Transverse colon (tissue), 4 donors: ENCODE measurements around the gene LRRC23. TPM values are rescaled to one million over a fixed set of nuclear protein-coding genes. Genes with fewer than 3 reads are reported as not detected.
"Not testable (repeated sequence)": the region's sequence is repeated elsewhere in the genome, so short reads cannot be mapped to it uniquely, and the experiment has no call there.

ENCODE experiments used
- DNase-seq: peaks from one replicate; pipeline ENCODE4 v3.0.0-alpha.2; 2019
- H3K27ac ChIP-seq, 4 donors: fragments of 200-600 bp; sonication (generic); 2 replicates each; pipeline ENCODE4 v1.5.1; 2016 to 2018; ENCODE audit warnings: inconsistent platforms in 4 of 4
- H3K27me3 ChIP-seq: fragments of 200-600 bp; sonication (generic); 2 replicates; pipeline ENCODE4 v1.5.1; 2017; ENCODE audit warnings: inconsistent platforms
- H3K36me3 ChIP-seq, 4 donors: fragments of 200-600 bp; sonication (generic); 2 replicates each; pipeline ENCODE4 v1.5.1; 2017 to 2019; ENCODE audit warnings: inconsistent platforms in 4 of 4
- H3K4me1 ChIP-seq, 4 donors: fragments of 200-600 bp; sonication (generic); 2 replicates each; pipeline ENCODE4 v1.5.1; 2017 to 2020; ENCODE audit warnings: inconsistent platforms in 4 of 4
- H3K4me3 ChIP-seq, 4 donors: fragments of 200-600 bp; sonication (generic); 1 replicate in 1 of 4; 2 replicates in 3 of 4; pipeline versions ENCODE4 v1.5.1 to v1.6.1; 2017 to 2019; ENCODE audit warnings: inconsistent platforms in 4 of 4
- H3K9me3 ChIP-seq, 2 donors: fragments of 200-600 bp; sonication (generic); 2 replicates each; pipeline ENCODE4 v1.5.1; 2017 to 2019; ENCODE audit warnings: inconsistent platforms in 2 of 2
- EP300 ChIP-seq: sonication (generic); formaldehyde crosslinking; IDR thresholded peaks from one replicate; pipeline ENCODE4 v1.6.1; 2017; ENCODE audit warnings: antibody characterized with exemption, low read depth
- POLR2A ChIP-seq: fragments of 450-650 bp; IDR thresholded peaks from one replicate; pipeline ENCODE4 v1.6.1; 2016; ENCODE audit warnings: antibody characterized with exemption, mild to moderate bottlenecking, moderate library complexity
- POLR2AphosphoS5 ChIP-seq, 3 donors: sonication (generic); formaldehyde crosslinking; IDR thresholded peaks; one replicate each; pipeline ENCODE4 v1.6.1; 2016; ENCODE audit warnings: antibody characterized with exemption in 3 of 3
- WGBS, 2 donors: methylation state at CpG; one replicate each; pipeline ENCODE4 v1.1.5; 2018; ENCODE audit warnings: low coverage in 1 of 2; 5-methylcytosine and 5-hydroxymethylcytosine counted together
- in situ Hi-C, 4 donors: fragments of 200-750 bp; cut with MboI; loops; one replicate each; pipeline versions ENCODE4 v1.15.0 to v1.15.1; 2017; ENCODE audit warnings: low sequenced_read_pairs in 3 of 4, low pct_ligation_motif_present in 1 of 4, low pct_unique_long_range_greater_than_20kb in 1 of 4
- intact Hi-C: fragments of 100-400 bp; cut with DNase I; formaldehyde crosslinking; loops from one replicate; pipeline ENCODE4 v1.15.1; 2023; ENCODE audit warnings: low total_unique reads
- total RNA-seq, 4 donors: library from RNA; depleted of rRNA; stranded (reverse); fragments of >200 nt; gene quantifications; one replicate each; pipeline ENCODE4 v1.1.0, GENCODE V29; 2016
- TF ChIP-seq, protein P1 (sequence below), 5 experiments: fragments of 200-600 bp in 3 of 5; fragments of 450-650 bp in 2 of 5; sonication (generic) in 3 of 5; IDR thresholded peaks; 1 replicate in 2 of 5; 2 replicates in 3 of 5; pipeline ENCODE4 v1.5.1; 2016 to 2017; ENCODE audit warnings: antibody characterized with exemption in 5 of 5, inconsistent platforms in 3 of 5, mild to moderate bottlenecking in 2 of 5, moderate library complexity in 1 of 5

Gene LRRC23
- total RNA-seq, 4 donors from 2014 or later = 0.60 to 11.3 (median 5.9) TPM; not detected in 1

DNA sequence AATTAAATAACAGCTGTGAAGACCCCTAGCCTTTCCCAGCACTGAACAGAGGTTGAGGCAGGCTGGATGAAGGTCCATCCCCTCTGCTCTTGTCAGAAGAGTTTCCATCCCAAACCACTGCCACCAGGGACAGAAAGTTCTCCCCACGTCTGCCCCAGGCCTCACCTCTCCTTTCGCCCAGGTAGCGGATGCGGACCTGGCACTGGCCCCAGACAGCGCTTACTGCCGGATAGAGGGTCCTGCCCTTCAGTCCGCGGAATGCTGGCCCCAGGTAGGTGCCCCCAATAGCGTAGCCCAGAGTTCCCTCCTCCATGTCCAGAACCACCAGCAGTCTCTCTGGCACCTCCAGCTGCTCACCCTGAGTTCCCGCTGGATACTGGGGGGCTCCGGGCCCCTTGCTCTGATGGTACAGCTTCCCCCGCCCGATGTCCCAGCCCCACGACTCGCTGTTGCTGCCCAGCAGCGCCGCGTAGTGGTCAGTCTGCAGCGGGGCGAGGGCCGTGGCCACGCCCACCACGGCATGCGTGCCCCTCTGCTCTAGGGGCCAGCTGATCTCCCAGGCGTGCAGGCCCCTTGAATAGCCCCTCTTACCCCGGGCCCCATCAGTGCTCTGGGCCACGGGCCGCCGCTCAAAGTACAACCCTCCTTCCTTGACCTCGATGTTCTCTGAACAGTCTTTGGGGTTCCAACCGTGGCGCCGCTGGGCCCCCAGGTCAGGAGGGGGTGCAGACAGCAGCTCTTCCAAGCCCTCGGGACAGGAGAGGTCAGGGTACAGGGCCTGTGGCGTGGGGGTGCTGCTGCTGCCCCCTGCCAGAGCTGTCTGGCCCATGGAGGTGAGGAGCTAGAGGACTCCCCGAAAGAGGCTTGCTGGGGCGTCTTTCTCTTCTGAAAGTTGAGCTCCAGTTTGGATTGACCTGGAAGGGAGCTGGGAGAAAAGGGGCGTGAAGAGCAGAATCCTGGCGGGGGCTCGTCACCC lies 32.3 kb upstream of the LRRC23 start:
- 0 to 4% methylated on average over 7 to 32 of the region's 40 CpGs for WGBS, 2 donors
- peak overlapping the region; percentile 89 to 99 (median 92) for H3K27ac ChIP-seq
- intact Hi-C loops (loop anchor here (5.0 kb wide), 1 partner anchor 65 kb away; no protein-coding TSS in a partner anchor), in situ Hi-C loops (no loop called here)
- H3K9me3 ChIP-seq = no peaks in the 10 kb centered on the region
- peaks cover 0 to 10% (median 5%) of the 10 kb centered on the region in 4 donors for H3K36me3 ChIP-seq
- H3K4me3 ChIP-seq = peak overlapping the region; percentile 51 to 81 (median 68)
- TF ChIP-seq, protein P1, sequence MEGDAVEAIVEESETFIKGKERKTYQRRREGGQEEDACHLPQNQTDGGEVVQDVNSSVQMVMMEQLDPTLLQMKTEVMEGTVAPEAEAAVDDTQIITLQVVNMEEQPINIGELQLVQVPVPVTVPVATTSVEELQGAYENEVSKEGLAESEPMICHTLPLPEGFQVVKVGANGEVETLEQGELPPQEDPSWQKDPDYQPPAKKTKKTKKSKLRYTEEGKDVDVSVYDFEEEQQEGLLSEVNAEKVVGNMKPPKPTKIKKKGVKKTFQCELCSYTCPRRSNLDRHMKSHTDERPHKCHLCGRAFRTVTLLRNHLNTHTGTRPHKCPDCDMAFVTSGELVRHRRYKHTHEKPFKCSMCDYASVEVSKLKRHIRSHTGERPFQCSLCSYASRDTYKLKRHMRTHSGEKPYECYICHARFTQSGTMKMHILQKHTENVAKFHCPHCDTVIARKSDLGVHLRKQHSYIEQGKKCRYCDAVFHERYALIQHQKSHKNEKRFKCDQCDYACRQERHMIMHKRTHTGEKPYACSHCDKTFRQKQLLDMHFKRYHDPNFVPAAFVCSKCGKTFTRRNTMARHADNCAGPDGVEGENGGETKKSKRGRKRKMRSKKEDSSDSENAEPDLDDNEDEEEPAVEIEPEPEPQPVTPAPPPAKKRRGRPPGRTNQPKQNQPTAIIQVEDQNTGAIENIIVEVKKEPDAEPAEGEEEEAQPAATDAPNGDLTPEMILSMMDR (IDR thresholded peaks at IDR 0.05) = peak; percentile 93 to 98 (median 97)
- no peak for TF ChIP-seq EP300
- TF ChIP-seq POLR2AphosphoS5 (IDR thresholded peaks at IDR 0.05) = peak; percentile 14 to 82 (median 59)
- no peaks in the 10 kb centered on the region for H3K27me3 ChIP-seq
- peaks cover 24 to 51% (median 43%) of the 10 kb centered on the region in 4 donors for H3K4me1 ChIP-seq
- peak; percentile 91 for DNase-seq

DNA sequence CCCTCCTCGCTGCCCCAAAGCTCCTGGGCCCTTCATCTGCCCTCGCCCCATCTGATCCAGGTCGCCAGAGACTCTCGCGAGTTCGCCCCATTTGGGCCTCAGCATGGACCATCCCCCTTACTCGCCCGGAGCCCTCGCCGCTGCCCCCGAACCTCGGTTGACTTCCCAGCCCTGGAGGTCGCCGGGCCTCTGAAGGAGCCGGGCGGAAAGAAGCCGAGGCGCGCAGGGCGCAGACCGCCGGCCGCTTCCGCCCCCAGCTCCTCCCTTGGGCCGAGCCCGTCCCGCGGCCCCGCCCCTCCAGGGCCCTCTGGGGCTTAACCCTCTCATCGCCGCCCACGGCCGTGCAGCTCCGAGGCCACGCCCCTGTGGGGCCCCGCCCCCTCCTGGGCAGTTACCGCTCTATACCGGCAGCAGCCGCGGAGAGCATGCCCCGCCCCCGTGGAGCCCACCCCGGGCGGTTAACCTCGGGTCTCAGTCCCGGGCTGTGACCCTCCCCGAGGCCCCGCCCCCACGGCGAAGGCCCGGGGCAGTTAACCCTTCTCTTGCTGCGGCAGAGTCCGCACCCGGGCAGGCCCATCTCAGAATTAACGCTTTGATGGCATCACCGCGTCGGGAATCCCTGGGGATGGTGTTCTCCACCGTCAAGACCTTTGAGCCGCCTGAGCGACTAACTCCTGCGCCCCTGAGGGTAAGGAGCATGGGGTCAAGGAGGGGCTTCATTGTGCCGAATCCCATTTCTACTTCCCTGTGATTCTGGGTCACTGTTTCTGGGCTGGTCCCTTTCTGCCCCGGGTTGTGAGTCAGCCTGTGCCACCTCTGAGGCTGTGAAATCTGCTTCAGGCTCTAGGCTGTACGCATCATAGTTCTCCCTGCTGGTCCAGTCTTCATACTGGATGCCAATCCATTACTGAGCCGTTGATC lies 31.3 kb upstream of the LRRC23 start, which contains the start of gene SPSB2:
SPSB2 (minus strand) TSS at position 210 of the 921 bp plus-strand sequence. CDS start 402 bp downstream, outside the sequence.
- Histone ChIP-seq H3K27ac (peak within 1 kb of the TSS; percentile 89 to 99 (median 92)), H3K27me3 (no peaks in the 10 kb centered on the region), H3K4me1 (peaks cover 23 to 49% (median 41%) of the 10 kb centered on the region in 4 donors), H3K36me3 (peaks cover 0 to 10% (median 5%) of the 10 kb centered on the region in 4 donors), H3K4me3 (peak within 1 kb of the TSS; percentile 58 to 81 (median 69)), H3K9me3 (no peaks in the 10 kb centered on the region)
- in situ Hi-C loops = no loop called here
- intact Hi-C loops = loop anchor here (5.0 kb wide), 1 partner anchor 64 kb away; no protein-coding TSS in a partner anchor
- DNase-seq = peak; percentile 99
- peak; percentile 83 for TF ChIP-seq POLR2A
- TF ChIP-seq EP300 = no peak
- peak; percentile 81 to 91 (median 88) for TF ChIP-seq POLR2AphosphoS5 (IDR thresholded peaks at IDR 0.05)
- TF ChIP-seq, protein P1 (IDR thresholded peaks at IDR 0.05) = peak in 1 of 5 experiments; percentile 2
- WGBS, 2 donors = 0 to 20% methylated on average over 1 to 21 of the region's 66 CpGs

DNA sequence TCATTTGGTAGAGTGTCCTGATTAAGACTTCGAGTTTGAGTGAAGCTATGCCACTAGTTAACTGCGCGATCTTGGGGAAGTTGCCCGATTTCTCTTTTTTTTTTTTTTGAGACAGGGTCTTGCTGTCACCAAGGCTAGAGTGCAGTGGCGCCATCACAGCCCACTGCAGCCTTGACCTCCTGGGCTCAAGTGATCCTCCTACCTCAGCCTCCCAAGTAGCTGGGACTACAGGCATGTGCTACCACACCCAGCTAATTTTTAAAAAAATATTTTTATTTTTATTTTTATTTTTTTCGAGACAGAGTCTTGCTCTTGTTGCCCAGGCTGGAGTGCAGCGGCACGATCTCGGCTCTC lies 30.6 kb upstream of the LRRC23 start:
- in situ Hi-C loops, H3K27me3 ChIP-seq, DNase-seq, H3K9me3 ChIP-seq: not testable (repeated sequence)
- Histone ChIP-seq H3K27ac (peak overlapping the region; percentile 89 to 99 (median 92)), H3K36me3 (peaks cover 0 to 10% (median 5%) of the 10 kb centered on the region in 4 donors), H3K4me1 (peaks cover 17 to 42% (median 35%) of the 10 kb centered on the region in 4 donors), H3K4me3 (peak overlapping the region in 3 of 4 donors; percentile 58 to 81 (median 77))
- WGBS, 2 donors = 48 to 51% methylated on average over 8 to 9 of the region's 9 CpGs
- intact Hi-C loops = loop anchor here (5.0 kb wide), 1 partner anchor 63 kb away; no protein-coding TSS in a partner anchor

DNA sequence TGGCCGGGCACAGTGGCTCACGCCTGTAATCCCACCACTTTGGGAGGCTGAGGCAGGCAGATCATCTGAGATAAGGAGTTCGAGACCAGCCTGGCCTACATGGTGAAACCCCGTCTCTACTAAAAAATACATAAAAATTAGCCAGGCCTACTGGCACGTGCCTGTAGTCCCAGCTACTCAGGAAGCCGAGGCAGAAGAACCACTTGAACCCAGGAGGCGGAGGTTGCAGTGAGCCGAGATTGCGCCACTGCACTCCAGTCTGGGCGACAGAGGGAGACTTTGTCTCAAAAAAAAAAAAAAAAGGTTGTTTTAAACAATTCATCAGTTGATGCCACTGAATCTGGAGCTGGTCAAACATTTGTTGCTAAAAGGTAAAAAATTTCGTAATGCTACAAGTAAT lies 24.8 kb upstream of the LRRC23 start:
- H3K36me3 ChIP-seq, DNase-seq, H3K4me3 ChIP-seq, in situ Hi-C loops, H3K27me3 ChIP-seq, H3K4me1 ChIP-seq, H3K9me3 ChIP-seq, intact Hi-C loops: not testable (repeated sequence)
- WGBS, 2 donors = 73 to 90% methylated on average over 4 to 11 of the region's 11 CpGs
- H3K27ac ChIP-seq = peak overlapping the region in 3 of 4 donors; percentile 54 to 63 (median 60)
